Measurements from ENCODE around the gene LRIT3.

DNA sequence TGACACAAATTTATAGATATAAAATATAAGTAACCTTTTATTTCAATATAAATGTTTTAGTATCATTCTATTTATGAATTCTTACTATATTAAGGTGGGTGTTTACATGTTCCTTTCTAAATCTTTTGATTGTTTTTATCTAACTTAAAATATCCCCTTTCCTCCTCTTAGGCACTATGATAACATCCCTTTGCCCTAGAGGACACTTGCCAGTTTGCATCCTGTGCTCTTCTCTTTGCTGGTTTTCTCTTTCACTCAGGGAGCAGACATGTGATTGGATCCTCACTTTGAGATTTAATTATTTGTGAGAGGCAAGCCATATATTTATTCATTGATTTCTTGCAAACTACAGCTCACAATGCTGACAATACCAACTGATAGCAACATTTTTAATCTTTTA, 16.2 kb downstream of the LRIT3 start:
- TF ChIP-seq ARNTL (CRISPR knock-in tag; IDR thresholded peaks at IDR 0.05; ENCODE audit: borderline replicate concordance, low read depth) (no peak), ZFP30 (CRISPR knock-in tag; IDR thresholded peaks at IDR 0.05) (no peak), PPARA (CRISPR knock-in tag; IDR thresholded peaks at IDR 0.05; ENCODE audit: borderline replicate concordance) (no peak), ESRRG (CRISPR knock-in tag; IDR thresholded peaks at IDR 0.05) (no peak), ZNF70 (CRISPR knock-in tag; IDR thresholded peaks at IDR 0.05) (no peak), ZFP3 (CRISPR knock-in tag; IDR thresholded peaks at IDR 0.05) (no peak)
- TF ChIP-seq, protein P1, sequence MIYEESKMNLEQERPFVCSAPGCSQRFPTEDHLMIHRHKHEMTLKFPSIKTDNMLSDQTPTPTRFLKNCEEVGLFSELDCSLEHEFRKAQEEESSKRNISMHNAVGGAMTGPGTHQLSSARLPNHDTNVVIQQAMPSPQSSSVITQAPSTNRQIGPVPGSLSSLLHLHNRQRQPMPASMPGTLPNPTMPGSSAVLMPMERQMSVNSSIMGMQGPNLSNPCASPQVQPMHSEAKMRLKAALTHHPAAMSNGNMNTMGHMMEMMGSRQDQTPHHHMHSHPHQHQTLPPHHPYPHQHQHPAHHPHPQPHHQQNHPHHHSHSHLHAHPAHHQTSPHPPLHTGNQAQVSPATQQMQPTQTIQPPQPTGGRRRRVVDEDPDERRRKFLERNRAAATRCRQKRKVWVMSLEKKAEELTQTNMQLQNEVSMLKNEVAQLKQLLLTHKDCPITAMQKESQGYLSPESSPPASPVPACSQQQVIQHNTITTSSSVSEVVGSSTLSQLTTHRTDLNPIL (CRISPR knock-in tag; IDR thresholded peaks at IDR 0.05; ENCODE audit: low read depth) = no peak

Data from SK-N-SH treated with all-trans-retinoic acid at 6 μM for 48 hours (cell line).